HUES6 (cell line): ENCODE data around the gene WASHC4.

Experiments used
- H3K27ac ChIP-seq: 2 replicates; pipeline ENCODE4 v1.7.0; 2013; ENCODE audit warnings: low read depth, mild to moderate bottlenecking, low read length, inconsistent platforms
- H3K27me3 ChIP-seq: 2 replicates; pipeline ENCODE4 v1.6.1; 2013; ENCODE audit warnings: low read length; ENCODE audit not compliant: control insufficient read depth, insufficient read depth
- H3K36me3 ChIP-seq: 2 replicates; pipeline ENCODE4 v1.6.1; 2013; ENCODE audit warnings: low read length; ENCODE audit not compliant: control insufficient read depth, insufficient read depth
- H3K4me1 ChIP-seq: 2 replicates; pipeline ENCODE4 v1.6.1; 2013; ENCODE audit warnings: low read length; ENCODE audit not compliant: control insufficient read depth, insufficient read depth
- H3K4me3 ChIP-seq: 2 replicates; pipeline ENCODE4 v1.5.1; 2013; ENCODE audit warnings: low read depth, low read length
- H3K9ac ChIP-seq: one replicate; pipeline ENCODE4 v1.6.1; 2013; ENCODE audit warnings: mild to moderate bottlenecking, low read length
- H3K9me3 ChIP-seq: 2 replicates; pipeline ENCODE4 v1.6.1; 2013; ENCODE audit warnings: low read depth, low read length; ENCODE audit not compliant: control insufficient read depth, insufficient read depth

Gene WASHC4

DNA sequence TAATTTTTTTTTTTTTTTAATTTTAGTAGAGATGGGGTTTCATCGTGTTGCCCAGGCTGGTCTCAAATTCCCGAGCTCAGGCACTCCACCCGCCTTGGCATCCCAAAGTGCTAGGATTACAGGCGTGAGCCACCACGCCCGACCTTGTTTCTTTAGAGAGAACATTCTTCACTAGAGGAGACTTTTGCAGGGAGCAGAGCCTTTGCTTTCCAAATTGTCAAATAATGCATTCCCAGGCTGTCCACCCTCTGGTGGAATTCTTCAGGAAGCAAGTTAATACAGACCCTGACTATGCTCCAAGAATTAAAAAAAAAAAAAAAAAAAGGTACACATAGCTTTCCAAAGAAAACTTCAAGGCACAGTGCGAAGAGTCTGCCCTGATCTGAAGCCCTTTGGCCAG, 30.1 kb upstream of the WASHC4 start:
- Histone ChIP-seq H3K27me3 (no peaks in the 10 kb centered on the region), H3K27ac (no peak overlapping the region), H3K36me3 (no peaks in the 10 kb centered on the region), H3K4me3 (no peak overlapping the region), H3K9me3 (no peaks in the 10 kb centered on the region), H3K9ac (no peak overlapping the region), H3K4me1 (no peaks in the 10 kb centered on the region)

DNA sequence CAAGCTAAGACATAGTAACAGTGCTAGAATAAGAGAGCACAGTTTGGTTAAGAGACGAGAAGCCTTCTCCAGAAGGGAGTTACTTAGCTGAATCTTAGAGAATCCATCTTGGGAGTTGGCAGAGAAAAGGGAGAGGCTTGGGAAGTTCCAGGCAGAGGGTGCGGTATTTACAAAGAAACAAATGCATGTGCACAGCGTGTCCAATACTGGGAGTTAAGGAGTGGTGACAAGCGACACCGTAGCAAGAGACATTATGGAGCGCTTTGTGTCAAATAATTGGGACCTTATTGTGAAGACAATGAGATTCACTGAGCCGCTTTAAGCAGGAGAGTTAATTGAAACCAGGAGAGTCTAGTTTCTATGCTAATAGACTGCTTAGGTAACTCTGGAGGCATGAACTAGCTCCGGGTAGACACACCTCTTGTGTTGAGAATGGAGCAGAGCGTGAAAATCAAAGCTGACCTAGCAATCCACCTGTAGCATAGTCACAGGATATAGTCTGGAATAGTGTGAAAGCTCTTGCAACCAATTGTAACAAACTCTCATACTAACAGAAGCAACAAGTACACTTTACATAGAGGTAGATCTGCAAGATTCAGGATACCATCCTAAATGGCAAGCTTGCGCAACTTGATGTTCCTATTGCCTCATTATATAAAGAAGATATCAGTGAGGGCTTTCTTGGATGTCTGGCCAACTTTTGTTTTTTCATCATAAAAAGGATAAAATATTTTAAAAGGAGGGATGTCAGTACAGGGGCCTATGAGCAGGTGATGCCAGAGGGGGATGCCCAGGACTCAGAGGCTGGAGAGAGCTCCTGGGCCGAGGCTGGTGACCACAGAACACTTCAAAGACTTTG, 28.6 kb upstream of the WASHC4 start:
- H3K27ac ChIP-seq, result no peak overlapping the region
- peaks cover 11% of the 10 kb centered on the region; the same call in 1 of the 2 replicates for H3K27me3 ChIP-seq
- no peaks in the 10 kb centered on the region for H3K36me3 ChIP-seq
- peaks cover 10% of the 10 kb centered on the region for H3K4me1 ChIP-seq
- no peak overlapping the region for H3K9ac ChIP-seq
- H3K9me3 ChIP-seq, result no peaks in the 10 kb centered on the region
- H3K4me3 ChIP-seq, result no peak overlapping the region

DNA sequence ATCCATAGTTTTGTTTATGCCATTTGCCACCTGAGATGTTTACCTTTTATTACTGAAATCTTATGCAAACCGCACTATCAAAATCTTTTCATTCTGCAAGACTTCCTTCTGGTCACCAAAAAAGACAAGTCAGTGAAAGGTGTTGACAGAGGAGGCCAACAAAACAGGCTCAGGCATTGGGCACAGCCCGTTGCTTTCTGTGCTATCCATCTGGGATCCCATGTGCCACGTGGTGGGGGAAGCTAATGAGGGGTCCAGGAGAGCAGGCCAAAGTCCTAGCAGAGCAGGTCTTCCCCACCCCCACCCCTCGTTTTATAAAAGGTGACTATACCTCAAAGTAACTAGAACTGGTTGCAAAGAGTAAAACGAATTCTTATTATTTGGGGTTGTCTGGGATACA, 24.5 kb upstream of the WASHC4 start:
- Histone ChIP-seq H3K9me3 (no peaks in the 10 kb centered on the region), H3K27ac (no peak overlapping the region), H3K9ac (no peak overlapping the region), H3K27me3 (peaks cover 11% of the 10 kb centered on the region; the same call in 1 of the 2 replicates), H3K4me3 (peak overlapping the region; percentile 74), H3K36me3 (no peaks in the 10 kb centered on the region), H3K4me1 (peaks cover 10% of the 10 kb centered on the region)

DNA sequence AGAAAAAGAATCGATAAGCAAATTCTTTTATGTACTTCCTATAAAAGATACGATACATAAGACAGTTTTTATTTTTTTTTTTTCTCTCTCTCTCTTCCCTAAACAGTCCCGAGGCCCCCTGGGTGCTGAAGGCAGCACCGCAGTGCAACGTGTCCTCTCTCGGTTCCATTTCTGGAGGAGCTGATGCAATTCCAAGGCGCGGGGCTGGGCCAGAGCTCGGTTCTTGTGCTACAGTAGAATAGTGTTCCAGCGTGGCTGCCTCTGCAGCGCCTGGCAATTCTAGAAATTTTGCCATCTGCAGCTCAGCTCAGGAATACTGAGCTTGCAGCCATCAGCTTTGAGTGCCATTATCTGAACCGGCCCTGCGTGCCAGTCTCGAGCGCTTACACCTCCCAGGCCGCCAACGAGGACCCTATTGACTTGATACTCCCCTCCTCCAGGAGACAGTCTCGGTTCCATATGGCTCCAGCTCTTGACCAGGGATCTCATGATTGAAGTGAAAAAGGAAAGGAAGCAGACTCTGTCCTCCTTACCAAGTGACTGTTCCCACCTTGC, 23.9 kb upstream of the WASHC4 start:
- peak overlapping the region; percentile 74 for H3K4me3 ChIP-seq
- H3K9me3 ChIP-seq, result no peaks in the 10 kb centered on the region
- H3K36me3 ChIP-seq, result no peaks in the 10 kb centered on the region
- no peak overlapping the region for H3K27ac ChIP-seq
- H3K9ac ChIP-seq, result peak overlapping the region; percentile 76
- H3K27me3 ChIP-seq, result peaks cover 11% of the 10 kb centered on the region; the same call in 1 of the 2 replicates
- peaks cover 10% of the 10 kb centered on the region for H3K4me1 ChIP-seq

DNA sequence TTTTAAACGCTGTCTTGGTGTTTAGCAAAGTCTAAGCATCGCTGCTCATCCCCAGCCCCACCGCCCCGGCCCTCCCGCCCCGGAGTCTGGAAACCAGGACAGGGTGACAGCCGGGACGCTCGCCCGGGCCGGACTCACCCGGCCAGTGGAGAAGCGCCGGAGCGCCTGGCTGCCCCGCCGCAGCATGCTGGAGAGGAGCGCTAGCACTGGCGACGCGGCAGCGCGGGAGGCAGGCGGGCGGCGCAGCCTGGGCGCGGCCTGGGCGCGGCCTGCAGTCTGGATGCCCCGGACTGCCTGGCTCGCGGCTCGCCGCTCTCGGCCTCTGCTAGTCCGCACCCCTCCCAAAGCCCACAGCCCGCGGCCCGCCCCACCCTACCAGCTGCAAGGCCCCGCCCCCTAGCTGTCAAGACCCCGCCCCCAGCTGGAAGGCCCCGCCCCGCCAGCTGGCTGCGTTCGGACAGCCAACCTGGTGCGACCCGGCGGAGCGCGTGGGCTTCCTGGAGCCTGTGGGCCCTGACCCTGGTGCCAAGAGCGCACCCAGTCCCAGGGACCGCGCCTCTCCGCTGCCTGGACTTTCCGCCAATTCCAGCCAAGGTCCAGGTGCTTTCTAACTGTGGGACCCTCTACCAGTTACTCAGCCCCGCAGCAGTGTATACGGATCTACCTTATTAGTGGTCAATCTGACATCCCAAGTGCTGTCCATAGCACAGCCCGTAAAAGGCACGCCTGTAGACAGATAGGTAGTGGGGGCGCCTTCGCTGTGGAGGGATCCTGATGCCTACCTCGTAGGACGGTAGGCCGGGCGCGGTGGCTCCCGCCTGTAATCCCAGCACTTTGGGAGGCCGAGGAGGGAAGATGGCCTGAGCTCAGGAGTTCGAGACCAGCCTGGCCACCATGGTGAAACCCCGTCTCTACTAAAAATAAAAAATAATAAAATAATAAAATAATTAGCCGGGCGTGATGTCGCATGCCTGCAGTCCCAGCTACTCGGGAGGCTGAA, 23.0 kb upstream of the WASHC4 start, which contains the start of gene ALDH1L2:
ALDH1L2 (minus strand) TSS at position 208 of the 1,000 bp plus-strand sequence; CDS start at position 186, 22 bp downstream.
- peak within 1 kb of the TSS; percentile 74 for H3K4me3 ChIP-seq
- peak within 1 kb of the TSS; percentile 76 for H3K9ac ChIP-seq
- no peak within 1 kb of the TSS for H3K27ac ChIP-seq
- H3K36me3 ChIP-seq, result no peaks in the 10 kb centered on the region
- peaks cover 12% of the 10 kb centered on the region for H3K4me1 ChIP-seq
- H3K9me3 ChIP-seq, result no peaks in the 10 kb centered on the region
- H3K27me3 ChIP-seq, result peaks cover 11% of the 10 kb centered on the region; the same call in 1 of the 2 replicates

DNA sequence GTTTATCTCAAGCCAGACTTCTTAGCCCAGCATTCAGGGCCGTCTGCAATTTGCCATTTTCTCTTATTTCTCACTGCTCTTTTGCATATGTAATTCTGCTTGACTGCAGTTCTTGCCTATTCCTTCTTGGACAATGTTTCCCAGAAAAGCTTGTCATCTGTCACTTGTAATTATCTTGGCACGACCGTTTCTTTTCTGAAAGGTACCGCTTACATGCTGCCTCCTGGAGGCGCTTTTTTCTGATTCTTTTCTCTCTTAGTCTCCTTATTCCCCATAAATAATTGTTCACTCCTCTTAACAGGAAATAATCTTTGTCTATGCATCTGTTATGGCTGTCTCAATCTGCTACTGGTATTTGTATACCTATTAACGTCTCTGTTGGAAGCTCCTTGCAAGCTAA, 22.0 kb upstream of the WASHC4 start:
- Histone ChIP-seq H3K27ac (no peak overlapping the region), H3K9me3 (no peaks in the 10 kb centered on the region), H3K27me3 (peaks cover 11% of the 10 kb centered on the region; the same call in 1 of the 2 replicates), H3K4me1 (peaks cover 20% of the 10 kb centered on the region), H3K9ac (no peak overlapping the region), H3K4me3 (no peak overlapping the region), H3K36me3 (no peaks in the 10 kb centered on the region)

DNA sequence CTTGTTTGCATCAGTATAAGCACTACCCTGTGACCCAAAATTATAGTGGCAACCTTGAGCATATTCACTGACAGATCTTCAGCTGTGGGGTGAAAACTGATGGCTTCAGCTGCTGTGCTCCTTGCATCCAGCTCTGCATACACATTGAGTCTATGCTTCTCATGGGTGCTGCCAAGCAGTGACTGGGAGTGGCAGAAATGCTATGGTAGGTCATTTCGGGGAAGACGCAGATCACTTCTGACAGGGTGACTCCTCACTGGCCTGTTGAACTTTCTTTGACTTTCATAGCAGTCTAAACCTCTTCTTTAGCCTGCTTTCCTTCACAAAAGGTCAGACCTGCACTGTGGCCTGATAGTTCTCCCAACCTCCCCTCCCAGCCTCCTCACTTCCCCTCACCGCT, 17.7 kb upstream of the WASHC4 start:
- H3K27me3 ChIP-seq, result no peaks in the 10 kb centered on the region
- H3K9me3 ChIP-seq, result peaks cover 13% of the 10 kb centered on the region
- H3K27ac ChIP-seq, result peak overlapping the region; percentile 69; the same call in 1 of the 2 replicates
- H3K36me3 ChIP-seq, result no peaks in the 10 kb centered on the region
- peak overlapping the region; percentile 24; the same call in 1 of the 2 replicates for H3K4me3 ChIP-seq
- peak overlapping the region; percentile 67 for H3K9ac ChIP-seq
- peaks cover 32% of the 10 kb centered on the region for H3K4me1 ChIP-seq

DNA sequence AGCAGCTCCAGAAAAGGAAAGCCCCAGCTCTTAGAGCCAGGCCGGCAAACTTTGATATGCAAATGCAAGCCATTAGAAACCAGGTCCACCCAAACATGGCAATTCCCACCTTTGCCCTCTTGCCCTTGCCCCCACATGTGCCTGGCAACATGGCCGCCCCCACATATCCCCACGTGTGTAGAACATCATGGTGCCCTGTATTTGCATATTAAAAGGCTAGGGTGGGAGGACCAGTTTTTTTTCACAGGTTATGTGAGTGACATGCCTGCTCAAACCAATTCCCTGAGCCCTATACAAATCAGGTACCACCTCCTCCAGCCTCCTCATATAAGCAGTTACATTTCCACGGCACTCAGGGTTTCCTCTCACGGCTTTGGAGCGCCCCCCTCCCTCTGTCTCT, 17.2 kb upstream of the WASHC4 start:
- Histone ChIP-seq H3K27ac (peak overlapping the region; percentile 69; the same call in 1 of the 2 replicates), H3K36me3 (no peaks in the 10 kb centered on the region), H3K9me3 (peaks cover 16% of the 10 kb centered on the region), H3K4me3 (0 out of 2 replicates have a peak overlapping the region, but pooled peaks have one; percentile 14), H3K4me1 (peaks cover 32% of the 10 kb centered on the region), H3K9ac (peak overlapping the region; percentile 67), H3K27me3 (no peaks in the 10 kb centered on the region)

DNA sequence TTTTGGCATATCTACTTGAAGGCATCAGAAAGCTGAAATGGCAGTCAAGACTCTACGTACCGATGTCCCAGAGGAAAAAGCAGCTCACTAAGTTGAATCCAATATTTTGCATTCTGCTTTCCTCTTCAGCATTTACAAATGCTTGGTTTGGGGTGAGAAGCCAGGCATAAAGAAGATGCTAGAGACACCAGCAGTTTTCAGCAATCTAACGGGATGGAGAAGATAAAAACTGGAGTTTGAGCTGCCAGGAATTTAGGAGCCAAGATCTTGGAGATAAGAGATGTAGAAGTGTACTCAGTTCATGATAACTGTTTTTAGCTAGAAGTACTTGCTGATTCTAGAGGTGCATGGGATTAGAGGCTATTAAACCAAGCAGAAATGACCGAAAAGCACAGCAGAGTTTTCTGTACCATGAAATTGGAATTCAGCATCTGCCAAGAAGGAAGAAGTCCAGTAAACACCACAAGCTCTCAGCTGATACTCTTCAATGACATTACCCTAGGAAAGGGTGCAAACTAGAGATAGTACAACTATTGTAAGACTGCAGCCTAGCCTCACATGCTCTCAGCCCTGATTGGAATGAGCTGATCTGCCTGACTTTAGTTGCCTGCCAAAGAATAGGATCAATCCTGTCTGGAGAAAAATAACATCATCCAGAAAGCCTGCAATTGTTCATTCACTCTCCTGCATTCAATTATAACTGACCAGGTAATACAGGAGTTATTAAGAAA, 15.9 kb upstream of the WASHC4 start:
- H3K27me3 ChIP-seq, result no peaks in the 10 kb centered on the region
- H3K9me3 ChIP-seq, result peaks cover 27% of the 10 kb centered on the region
- H3K4me3 ChIP-seq, result peak overlapping the region; percentile 46
- H3K27ac ChIP-seq, result peak overlapping the region; percentile 77
- H3K4me1 ChIP-seq, result peaks cover 32% of the 10 kb centered on the region
- H3K36me3 ChIP-seq, result no peaks in the 10 kb centered on the region
- H3K9ac ChIP-seq, result peak overlapping the region; percentile 70

DNA sequence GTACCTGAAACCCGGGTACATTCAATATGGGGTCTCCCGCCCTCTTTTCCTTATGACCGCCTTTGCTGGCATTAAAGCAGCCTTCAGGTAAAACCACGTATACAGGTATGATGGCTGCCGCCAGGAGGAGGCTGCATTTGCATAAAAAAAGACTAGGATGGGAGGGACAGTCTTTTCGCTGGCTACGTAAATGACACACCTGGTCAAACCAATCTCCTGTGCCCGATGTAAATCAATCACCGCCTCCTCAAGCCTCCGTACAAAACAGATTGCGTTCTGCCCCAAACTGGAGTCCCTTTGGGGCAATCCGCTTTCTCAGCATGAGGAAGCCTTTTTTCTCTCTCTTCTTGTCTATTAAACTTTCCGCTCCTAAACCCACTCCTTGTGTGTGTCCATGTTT, 15.2 kb upstream of the WASHC4 start:
- peak overlapping the region; percentile 46 for H3K4me3 ChIP-seq
- peak overlapping the region; percentile 77 for H3K27ac ChIP-seq
- H3K9me3 ChIP-seq, result peaks cover 31% of the 10 kb centered on the region
- H3K4me1 ChIP-seq, result peaks cover 32% of the 10 kb centered on the region
- H3K36me3 ChIP-seq, result no peaks in the 10 kb centered on the region
- H3K27me3 ChIP-seq, result no peaks in the 10 kb centered on the region
- H3K9ac ChIP-seq, result peak overlapping the region; percentile 49
